HG03196 (cell line): ENCODE data around the gene ADAD2.
A peak's percentile ranks its signal among the peaks of the same experiment; 100 is the strongest.

Experiments
- ATAC-seq: cut with Tn5 transposase; IDR thresholded peaks from one replicate; pipeline ENCODE4 v1.9.1; 2021; ENCODE audit not compliant: unreplicated experiment

The ADAD2 gene

GRCh38 chr16:84190731-84191388, at the start of gene ADAD2:
ADAD2 (plus strand) TSS chr16:84191157; CDS start chr16:84191231, 74 bp downstream.
- ATAC-seq, result no peak

- no peak for ATAC-seq
Measured at GRCh38 chr16:84143081-84143480, 47.9 kb upstream of the ADAD2 start.

- ATAC-seq, result no peak
Measured at GRCh38 chr16:84143784-84144199, 47.2 kb upstream of the ADAD2 start.

GRCh38 chr16:84144209-84144858, 46.6 kb upstream of the ADAD2 start:
- no peak for ATAC-seq

GRCh38 chr16:84144859-84145639, 45.9 kb upstream of the ADAD2 start, which contains the start of the genes DNAAF1 and HSDL1:
DNAAF1 (plus strand) TSS chr16:84145308; CDS start chr16:84145441, 133 bp downstream.
HSDL1 (minus strand) TSS chr16:84145177; CDS start chr16:84131321, 13,856 bp downstream.
- peak; percentile 81 for ATAC-seq

- no peak for ATAC-seq
Measured at GRCh38 chr16:84150926-84151325, 40.0 kb upstream of the ADAD2 start.

GRCh38 chr16:84153660-84154214, 37.2 kb upstream of the ADAD2 start:
- ATAC-seq, result no peak

- ATAC-seq, result no peak
Measured at GRCh38 chr16:84155226-84155625, 35.7 kb upstream of the ADAD2 start.

- ATAC-seq, result no peak
Measured at GRCh38 chr16:84155771-84156170, 35.2 kb upstream of the ADAD2 start.

GRCh38 chr16:84156342-84156784, 34.6 kb upstream of the ADAD2 start:
- ATAC-seq, result no peak

- ATAC-seq, result no peak
Measured at GRCh38 chr16:84159007-84159406, 31.9 kb upstream of the ADAD2 start.

- ATAC-seq, result no peak
Measured at GRCh38 chr16:84159800-84160199, 31.2 kb upstream of the ADAD2 start.

- no peak for ATAC-seq
Measured at GRCh38 chr16:84161037-84161436, 29.9 kb upstream of the ADAD2 start.

GRCh38 chr16:84161801-84162200, 29.2 kb upstream of the ADAD2 start:
- ATAC-seq, result no peak

GRCh38 chr16:84165746-84166145, 25.2 kb upstream of the ADAD2 start:
- no peak for ATAC-seq

- no peak for ATAC-seq
Measured at GRCh38 chr16:84166796-84167695, 23.9 kb upstream of the ADAD2 start.

GRCh38 chr16:84169765-84170310, 21.1 kb upstream of the ADAD2 start:
- no peak for ATAC-seq

- no peak for ATAC-seq
Measured at GRCh38 chr16:84174396-84174795, 16.6 kb upstream of the ADAD2 start.

GRCh38 chr16:84175350-84176081, 15.4 kb upstream of the ADAD2 start:
- peak; percentile 54 for ATAC-seq
